ENCODE data around the gene QKI. TPM values are rescaled to one million over a fixed set of nuclear protein-coding genes. Genes with fewer than 3 reads are reported as not detected.

The QKI gene
- total RNA-seq, 1 experiment from 2014 or later: 176 TPM

DNA sequence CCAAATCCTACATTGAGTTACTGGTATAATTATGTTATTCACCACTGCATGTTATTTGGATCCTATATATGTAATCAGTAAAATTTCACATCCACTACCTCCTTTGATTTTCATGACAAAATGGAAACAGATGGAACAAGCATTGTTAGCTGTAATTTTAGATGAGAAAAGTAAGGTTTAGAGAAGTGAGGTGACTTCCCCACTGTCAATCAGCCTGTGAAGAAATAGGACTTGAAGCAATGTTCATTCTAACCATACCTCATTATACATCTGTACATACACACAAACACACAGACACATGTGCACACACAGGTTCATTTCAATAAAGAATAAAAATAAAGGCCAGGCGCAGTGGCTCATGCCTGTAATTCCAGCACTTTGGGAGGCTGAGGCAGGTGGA is 23.7 kb upstream of the QKI start:
- Histone ChIP-seq H3K27me3 (ENCODE audit: insufficient read depth, low read length) (no peaks in the 10 kb centered on the region), H4K91ac (ENCODE audit: insufficient read length, low read depth, low read length) (no peak overlapping the region), H3K9me3 (ENCODE audit: control insufficient read depth, low read depth, low read length) (no peaks in the 10 kb centered on the region), H4K5ac (ENCODE audit: insufficient read length, low read depth, low read length) (no peak overlapping the region), H3T11ph (ENCODE audit: low read length) (no peak overlapping the region), H3K4me1 (ENCODE audit: insufficient read depth, low read length) (peaks cover under 1% of the 10 kb centered on the region; the same call in 1 of the 2 replicates), H2BK15ac (ENCODE audit: low read depth, low read length) (no peak overlapping the region), H3K9ac (ENCODE audit: extremely low read depth, insufficient read length, low read length) (no peak overlapping the region), H3K56ac (ENCODE audit: insufficient read length, low read depth, low read length) (no peak overlapping the region), H2BK12ac (ENCODE audit: insufficient read length, low read depth, low read length) (no peak overlapping the region), H3K79me2 (ENCODE audit: insufficient read depth, low read length) (no peaks in the 10 kb centered on the region), H2AK5ac (ENCODE audit: insufficient read length, low read length) (no peak overlapping the region), H3K4me2 (ENCODE audit: insufficient read depth, insufficient read length, low read length) (no peak overlapping the region), H3K79me1 (ENCODE audit: insufficient read depth, low read depth, low read length, poor library complexity, severe bottlenecking) (no peaks in the 10 kb centered on the region), H3K27ac (ENCODE audit: insufficient read length, low read depth, low read length) (no peak overlapping the region), H3K23ac (ENCODE audit: insufficient read length, low read depth, low read length) (no peak overlapping the region), H4K20me1 (ENCODE audit: control insufficient read depth, insufficient read depth, insufficient read length) (no peaks in the 10 kb centered on the region), H2BK120ac (ENCODE audit: low read depth, low read length, poor library complexity, severe bottlenecking) (no peak overlapping the region), H2AFZ (ENCODE audit: low read length) (no peak overlapping the region), H3K14ac (ENCODE audit: insufficient read depth, low read length) (no peak overlapping the region), H3K18ac (ENCODE audit: insufficient read length, low read depth, low read length) (no peak overlapping the region), H3K4ac (ENCODE audit: low read depth, low read length) (no peak overlapping the region), H4K8ac (replicated peaks; ENCODE audit: insufficient read length, low read depth, low read length) (no peak overlapping the region), H2BK5ac (ENCODE audit: insufficient read length, low read length) (no peak overlapping the region), H3K23me2 (ENCODE audit: insufficient read length, low read depth, low read length, poor library complexity, severe bottlenecking) (no peaks in the 10 kb centered on the region), H2BK20ac (ENCODE audit: low read depth, low read length, poor library complexity, severe bottlenecking) (no peak overlapping the region)
- Mint-ChIP-seq H3K9me3 (no peaks in the 10 kb centered on the region), H3K4me3 (no peak overlapping the region), H3K27ac (no peak overlapping the region), H3K4me1 (peaks cover 23 to 27% of the 10 kb centered on the region in 2 experiments), H3K36me3 (ENCODE audit: insufficient read depth in 1 of 3, low read depth in 3 of 3) (peaks cover 0 to 4% (median 0%) of the 10 kb centered on the region in 3 experiments; a peak in 1 of 7 replicates), H3K27me3 (ENCODE audit: low read depth) (no peaks in the 10 kb centered on the region)
- DNase-seq: no peak
- TF ChIP-seq, protein P1, sequence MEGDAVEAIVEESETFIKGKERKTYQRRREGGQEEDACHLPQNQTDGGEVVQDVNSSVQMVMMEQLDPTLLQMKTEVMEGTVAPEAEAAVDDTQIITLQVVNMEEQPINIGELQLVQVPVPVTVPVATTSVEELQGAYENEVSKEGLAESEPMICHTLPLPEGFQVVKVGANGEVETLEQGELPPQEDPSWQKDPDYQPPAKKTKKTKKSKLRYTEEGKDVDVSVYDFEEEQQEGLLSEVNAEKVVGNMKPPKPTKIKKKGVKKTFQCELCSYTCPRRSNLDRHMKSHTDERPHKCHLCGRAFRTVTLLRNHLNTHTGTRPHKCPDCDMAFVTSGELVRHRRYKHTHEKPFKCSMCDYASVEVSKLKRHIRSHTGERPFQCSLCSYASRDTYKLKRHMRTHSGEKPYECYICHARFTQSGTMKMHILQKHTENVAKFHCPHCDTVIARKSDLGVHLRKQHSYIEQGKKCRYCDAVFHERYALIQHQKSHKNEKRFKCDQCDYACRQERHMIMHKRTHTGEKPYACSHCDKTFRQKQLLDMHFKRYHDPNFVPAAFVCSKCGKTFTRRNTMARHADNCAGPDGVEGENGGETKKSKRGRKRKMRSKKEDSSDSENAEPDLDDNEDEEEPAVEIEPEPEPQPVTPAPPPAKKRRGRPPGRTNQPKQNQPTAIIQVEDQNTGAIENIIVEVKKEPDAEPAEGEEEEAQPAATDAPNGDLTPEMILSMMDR (conservative IDR thresholded peaks at IDR 0.05): no peak
- WGBS (ENCODE audit: extremely low coverage, insufficient read length, low lambda C conversion rate): no CpG with 5 or more reads among the region's 1 CpG
